ENCODE data around the gene MINDY4B.

GRCh38 chr3:150905746-150906145 is 507 bp upstream of the MINDY4B start:
- TF ChIP-seq POLR2A (IDR thresholded peaks at IDR 0.05) (no peak), CTCF (IDR thresholded peaks at IDR 0.05) (no peak)
